Inferior parietal cortex (tissue), 1 donor: ENCODE data around the gene NOMO2.
"Not testable (repeated sequence)": the region's sequence is repeated elsewhere in the genome, so short reads cannot be mapped to it uniquely, and the experiment has no call there.

Experiments
- DNase-seq: peaks from one replicate; pipeline ENCODE4 v3.0.0-alpha.2; 2016; ENCODE audit errors: extremely low spot score

NOMO2 gene

DNA sequence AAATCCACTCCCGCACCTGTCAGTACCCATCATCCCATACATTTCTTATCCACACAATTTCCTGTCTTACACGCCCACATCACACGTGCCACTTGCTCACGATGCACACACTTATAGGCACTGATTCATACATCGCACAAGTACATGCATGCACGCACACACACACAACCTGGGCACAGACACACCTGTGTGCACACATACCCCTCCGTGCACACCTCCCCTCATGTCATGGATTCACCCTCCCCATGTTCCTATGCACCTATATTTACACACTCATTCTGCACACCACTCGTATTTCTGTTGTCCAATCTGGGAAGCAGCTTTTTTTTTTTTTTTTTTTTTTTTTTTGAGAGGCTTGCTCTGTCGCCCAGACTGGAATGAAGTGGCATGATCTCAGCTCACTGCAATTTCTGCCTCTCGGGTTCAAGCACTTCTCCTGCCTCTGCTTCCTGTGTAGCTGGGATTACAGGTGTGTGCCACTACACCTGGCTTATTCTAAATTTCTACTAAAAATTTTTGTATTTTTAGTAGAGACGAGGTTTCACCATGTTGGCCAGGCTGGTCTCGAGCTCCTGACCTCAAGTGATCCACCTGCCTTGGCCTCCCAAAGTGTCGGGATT, 13.5 kb upstream of the NOMO2 start:
- not testable (repeated sequence) for DNase-seq

DNA sequence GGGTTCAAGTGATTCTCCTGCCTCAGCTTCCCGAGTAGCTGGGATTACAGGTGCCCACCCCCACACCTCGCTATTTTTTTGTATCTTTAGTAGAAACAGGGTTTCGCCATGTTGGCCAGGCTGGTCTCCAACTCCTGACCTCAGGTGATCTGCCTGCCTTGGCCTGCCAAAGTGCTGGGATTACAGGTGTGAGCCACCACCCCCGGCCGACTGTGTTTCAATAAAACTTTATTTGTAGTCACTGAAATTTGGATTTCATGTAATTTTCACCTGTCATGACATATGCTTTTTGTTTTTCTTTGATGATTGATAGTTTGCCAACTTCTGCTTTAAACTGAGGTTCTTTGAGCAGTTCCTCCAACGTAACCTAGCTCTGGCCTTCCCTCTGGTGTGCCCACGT, 12.0 kb upstream of the NOMO2 start:
- DNase-seq, result not testable (repeated sequence)

- not testable (repeated sequence) for DNase-seq
These were observed 11.1 kb upstream of the NOMO2 start for GRCh38 chr16:18572973-18573372.

- DNase-seq, result not testable (repeated sequence)
These were observed 9.5 kb upstream of the NOMO2 start for GRCh38 chr16:18571307-18571850.

- DNase-seq, result not testable (repeated sequence)
These were observed 8.8 kb upstream of the NOMO2 start for GRCh38 chr16:18570529-18571306.

DNA sequence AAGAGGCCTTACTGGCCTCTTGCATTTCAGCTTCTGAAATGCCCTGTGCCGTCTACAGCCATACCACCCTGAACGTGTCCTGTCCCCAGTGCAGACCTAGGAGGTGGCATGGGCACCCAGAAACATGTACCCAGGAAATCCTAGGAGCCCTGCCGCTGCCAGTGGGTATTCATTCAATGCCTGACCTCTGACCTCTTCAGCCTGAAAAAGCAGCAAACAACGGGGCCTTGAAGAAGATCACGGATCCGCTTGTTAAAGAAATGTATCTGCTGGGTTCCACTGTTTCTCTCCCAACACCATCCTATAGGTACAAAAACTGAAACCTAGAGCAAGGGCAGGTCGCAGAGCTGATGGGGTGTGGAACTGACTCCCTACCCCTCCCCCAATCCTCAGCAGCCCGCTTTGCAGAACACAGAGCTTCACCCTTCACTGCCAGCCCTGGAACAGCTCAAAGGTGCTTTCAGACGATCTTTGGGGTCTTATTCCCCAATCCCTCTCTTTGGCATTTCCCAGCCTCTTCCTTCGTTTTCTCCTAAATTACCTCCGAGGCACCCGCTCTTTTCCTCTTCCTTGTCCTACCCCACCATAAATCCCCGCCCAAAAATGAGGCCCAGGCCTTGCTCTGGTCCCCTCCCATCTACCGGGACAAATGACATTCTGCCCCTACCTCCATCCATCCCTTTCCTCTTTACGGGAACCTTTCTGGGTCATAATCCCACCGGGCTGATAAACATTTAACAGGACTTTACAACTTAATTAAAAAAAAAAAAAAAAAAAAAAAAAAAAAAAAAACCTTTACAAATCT, 1.3 kb downstream of the NOMO2 start:
- not testable (repeated sequence) for DNase-seq

- not testable (repeated sequence) for DNase-seq
These were observed 8.2 kb downstream of the NOMO2 start for GRCh38 chr16:18553671-18554070.

- DNase-seq, result not testable (repeated sequence)
These were observed 14.5 kb downstream of the NOMO2 start for GRCh38 chr16:18547382-18547781.

DNA sequence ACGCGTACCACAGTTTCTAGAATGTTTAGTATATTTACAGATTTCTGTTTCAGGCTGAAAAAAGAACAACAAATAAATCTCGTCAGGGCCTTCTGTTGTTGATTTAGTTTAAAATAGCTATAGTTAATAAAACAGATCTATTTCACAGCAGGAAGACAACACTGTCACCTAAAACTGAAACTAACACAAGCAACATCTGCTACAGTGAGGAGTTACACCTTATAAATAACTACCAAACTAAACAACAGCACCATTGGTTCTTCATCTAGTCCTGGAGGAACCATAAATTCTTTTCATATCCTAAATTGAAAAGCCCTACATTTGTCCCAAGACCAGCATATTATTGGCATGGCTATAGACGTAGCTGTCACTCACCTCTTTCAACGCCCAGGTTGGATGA, 15.0 kb downstream of the NOMO2 start:
- not testable (repeated sequence) for DNase-seq

- not testable (repeated sequence) for DNase-seq
These were observed 17.4 kb downstream of the NOMO2 start for GRCh38 chr16:18544232-18545081.

DNA sequence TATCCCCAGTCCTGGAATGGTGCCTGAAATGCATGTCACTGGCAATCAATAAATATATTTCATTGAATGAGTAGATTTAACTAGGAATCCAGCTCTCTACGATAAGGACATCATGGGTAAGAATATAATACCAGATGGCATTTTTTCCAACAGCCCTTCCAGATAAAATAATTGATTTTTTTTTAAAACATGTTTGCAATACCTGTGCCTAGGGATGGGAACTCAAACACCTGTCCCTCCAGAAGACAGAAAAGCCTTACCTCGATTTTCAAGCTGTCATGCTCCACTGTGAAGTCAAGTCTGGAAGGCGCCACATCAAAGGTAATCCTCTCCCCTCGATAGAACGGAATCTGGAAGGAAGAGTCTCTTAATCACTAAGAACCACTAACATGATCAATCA, 20.0 kb downstream of the NOMO2 start:
- not testable (repeated sequence) for DNase-seq

- DNase-seq, result not testable (repeated sequence)
These were observed 24.9 kb downstream of the NOMO2 start for GRCh38 chr16:18537004-18537403.

DNA sequence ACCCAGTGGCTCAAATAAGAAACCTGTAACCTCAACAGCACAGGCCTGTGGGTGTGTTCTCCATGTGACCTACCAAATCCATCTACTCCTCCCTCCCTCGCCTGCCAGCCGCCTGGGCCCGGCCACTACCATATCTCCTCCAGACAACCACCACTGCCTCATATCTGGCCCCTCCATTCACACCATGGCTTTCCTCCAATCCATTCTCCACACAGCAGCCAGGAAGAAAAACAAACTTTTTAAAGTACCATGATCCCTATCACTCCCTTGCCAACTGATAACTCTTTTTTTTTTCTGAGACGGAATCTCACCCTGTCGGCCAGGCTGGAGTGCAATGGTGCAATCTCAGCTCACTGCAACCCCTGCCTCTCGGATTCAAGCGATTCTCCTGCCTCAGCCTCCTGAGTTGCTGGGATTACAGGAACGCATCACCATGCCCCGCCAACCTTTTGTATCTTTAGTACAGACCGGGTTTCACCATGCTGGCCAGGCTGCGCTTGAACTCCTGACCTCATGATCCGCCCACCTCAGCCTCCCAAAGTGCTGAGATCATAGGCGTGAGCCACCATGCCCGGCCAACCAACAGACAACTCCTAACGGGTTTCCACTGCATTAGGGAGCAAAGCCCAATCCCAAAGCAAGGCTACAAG, 26.3 kb downstream of the NOMO2 start:
- DNase-seq, result not testable (repeated sequence)

DNA sequence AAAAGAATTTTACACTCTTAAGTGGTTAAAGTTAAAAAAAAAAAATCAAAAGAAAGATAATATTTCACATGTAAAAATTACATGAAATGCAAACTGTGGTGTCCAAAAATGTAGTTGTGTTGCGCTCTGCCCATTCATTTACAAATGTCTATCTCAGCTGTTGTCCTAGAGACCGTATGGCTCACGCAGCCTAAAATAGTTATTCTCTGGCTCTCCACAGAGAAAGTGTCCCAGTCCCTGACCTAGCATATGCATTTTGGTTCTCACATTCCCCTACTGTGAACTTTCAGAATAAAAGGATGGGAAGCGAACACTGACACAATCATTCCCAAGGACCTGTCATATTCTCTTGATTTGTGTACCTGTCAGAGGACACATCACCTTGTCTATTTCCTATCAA, 27.6 kb downstream of the NOMO2 start:
- not testable (repeated sequence) for DNase-seq

DNA sequence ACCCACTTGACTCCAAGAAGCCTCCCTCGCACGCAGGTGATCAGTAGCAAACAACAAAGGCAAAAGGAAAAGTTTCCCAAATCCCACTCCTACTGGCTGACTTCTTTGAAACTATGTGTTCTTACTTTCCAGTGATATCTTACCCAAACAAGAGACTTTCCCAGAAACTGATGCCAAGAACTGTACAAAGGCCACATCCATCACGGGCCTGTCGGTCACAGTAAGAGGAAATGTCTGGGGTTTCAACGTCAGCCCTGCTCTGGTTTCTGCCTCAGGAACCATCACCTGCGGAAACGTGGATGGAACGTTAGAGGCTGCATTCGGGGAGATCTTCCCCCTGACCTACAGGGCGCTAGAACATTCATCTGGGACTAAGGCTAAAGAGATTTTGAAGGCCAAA, 30.6 kb downstream of the NOMO2 start:
- DNase-seq, result not testable (repeated sequence)

DNA sequence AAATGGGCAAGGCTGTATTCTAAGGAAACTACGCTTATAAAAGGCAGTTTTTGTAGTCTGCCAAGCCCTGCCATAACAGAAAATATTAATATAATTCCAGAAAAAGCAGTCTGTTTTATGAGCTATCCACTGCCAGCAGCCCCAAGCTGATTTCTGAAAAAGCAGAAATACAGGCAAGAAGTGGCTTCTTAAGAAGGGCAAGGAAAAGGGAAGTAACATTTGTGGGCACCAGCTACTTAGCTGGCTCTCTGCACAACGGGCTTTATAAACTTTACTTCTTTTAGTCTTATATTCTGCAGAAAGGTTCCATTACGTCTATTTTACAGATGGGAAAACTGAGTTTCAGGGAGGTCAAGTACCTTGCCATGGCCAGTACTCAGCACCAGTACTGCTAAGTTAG, 31.6 kb downstream of the NOMO2 start:
- DNase-seq, result not testable (repeated sequence)

DNA sequence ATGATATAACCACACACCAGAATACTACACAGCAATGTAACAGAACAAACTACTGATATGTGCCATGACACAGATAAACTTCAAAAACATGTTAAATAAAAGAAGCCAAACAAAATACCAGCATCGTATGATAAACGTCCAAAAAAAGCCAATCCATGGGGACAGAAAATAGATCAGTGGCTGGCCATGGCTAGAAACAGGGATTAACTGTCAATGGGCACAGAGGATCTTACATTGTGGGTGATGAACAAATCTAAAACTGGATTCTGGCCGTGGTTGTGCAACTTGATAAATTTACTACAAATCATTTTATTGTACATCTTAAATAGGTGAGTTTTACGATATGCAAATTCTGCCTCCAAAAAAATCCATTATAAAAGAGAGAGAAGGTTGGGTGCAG, 35.4 kb downstream of the NOMO2 start:
- DNase-seq, result not testable (repeated sequence)

DNA sequence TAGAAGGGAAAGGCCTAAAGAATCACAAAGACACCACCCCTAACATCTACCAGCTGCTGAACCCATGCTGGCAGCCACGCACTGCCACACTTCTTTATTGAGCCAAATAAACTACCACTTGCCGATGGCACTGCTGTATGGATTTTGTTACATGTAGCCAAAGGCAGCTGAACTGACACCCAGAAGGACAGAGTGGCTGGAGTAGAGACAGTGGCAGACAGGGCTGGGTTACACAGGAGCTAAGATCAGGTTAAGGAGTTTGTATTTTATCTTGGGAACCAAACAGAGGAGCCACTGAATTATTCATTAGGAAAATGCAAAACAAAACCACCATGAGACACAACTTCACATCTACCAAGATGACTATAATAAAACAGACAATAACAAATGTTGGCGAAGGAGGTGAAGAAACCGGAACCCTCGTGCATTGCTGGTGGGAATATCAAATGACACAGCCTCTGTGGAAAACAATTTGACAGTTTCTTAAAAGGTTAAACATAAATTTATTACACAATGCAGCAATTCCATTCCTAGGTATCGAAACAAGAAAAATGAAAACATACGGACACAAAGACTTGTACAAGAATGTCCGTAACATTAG, 35.9 kb downstream of the NOMO2 start:
- DNase-seq, result not testable (repeated sequence)

DNA sequence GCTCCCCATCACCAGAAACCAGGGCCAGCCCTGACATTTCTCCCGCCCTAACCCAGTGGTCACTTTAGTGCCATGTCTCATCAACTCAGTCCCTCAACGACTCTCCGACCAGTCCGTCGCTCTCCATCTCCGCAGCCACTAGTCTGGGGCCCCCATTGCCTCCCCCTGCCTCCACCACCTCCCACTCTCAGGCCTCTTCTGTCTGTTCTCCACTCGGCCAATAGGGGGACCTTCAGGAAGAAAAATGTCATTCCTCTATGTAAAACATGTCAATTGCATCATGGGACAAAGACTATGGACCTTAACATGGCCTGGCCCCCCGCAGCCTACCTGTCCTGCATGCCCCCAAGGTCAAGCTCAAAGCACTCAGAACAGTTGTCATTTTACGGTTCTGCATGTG, 39.3 kb downstream of the NOMO2 start:
- DNase-seq, result not testable (repeated sequence)
